Activated B cell treated with CpG ODN at 0.5 μM for 24 hours (primary cell): ENCODE measurements around the gene PGGHG. TPM values are rescaled to one million over a fixed set of nuclear protein-coding genes. Genes with fewer than 3 reads are reported as not detected.
"Not testable (repeated sequence)": the region's sequence is repeated elsewhere in the genome, so short reads cannot be mapped to it uniquely, and the experiment has no call there.

ENCODE experiments used
- ATAC-seq: fragments of 200-7000 bp; cut with Tn5 transposase; one replicate; pipeline ENCODE4 v1.10.0; 2021; ENCODE audit warnings: low read depth, mild to moderate bottlenecking, moderate library complexity
- CTCF ChIA-PET: fragments of 350-600 bp; sonication (Branson Sonifier 250); formaldehyde crosslinking; loops from one replicate; lab custom pipeline; 2021; ENCODE audit warnings: antibody characterized with exemption; lab: Charles Lee
- POLR2A ChIA-PET: fragments of 350-600 bp; sonication (Branson Sonifier 250); formaldehyde crosslinking; loops from one replicate; lab custom pipeline; 2021; ENCODE audit warnings: antibody characterized with exemption; lab: Charles Lee
- DNase-seq: peaks from one replicate; pipeline ENCODE4 v3.0.0; 2022
- H3K27ac Mint-ChIP-seq: one replicate; pipeline ENCODE4 v1.8.0; 2020; ENCODE audit warnings: mixed read lengths
- H3K27me3 Mint-ChIP-seq: one replicate; pipeline ENCODE4 v1.8.0; 2021; ENCODE audit warnings: mixed read lengths
- H3K36me3 Mint-ChIP-seq: one replicate; pipeline ENCODE4 v1.8.0; 2021; ENCODE audit warnings: low read depth, mixed read lengths
- H3K4me1 Mint-ChIP-seq: one replicate; pipeline ENCODE4 v1.8.0; 2021; ENCODE audit warnings: mixed read lengths
- H3K4me3 Mint-ChIP-seq: one replicate; pipeline ENCODE4 v1.8.0; 2020; ENCODE audit warnings: mild to moderate bottlenecking, mixed read lengths
- H3K9me3 Mint-ChIP-seq: one replicate; pipeline ENCODE4 v1.8.0; 2020; ENCODE audit warnings: mixed read lengths
- intact Hi-C: fragments of 100-400 bp; cut with micrococcal nuclease; formaldehyde crosslinking; loops from one replicate; pipeline ENCODE4 v1.15.1; 2024
- total RNA-seq: library from RNA; stranded (reverse); gene quantifications from 2 replicates; pipeline ENCODE4 v1.2.3, GENCODE V29; 2022
- TF ChIP-seq, protein P1 (sequence below): fragments of 200-600 bp; IDR thresholded peaks from one replicate; pipeline ENCODE4 v1.8.0; 2022; ENCODE audit warnings: antibody characterized with exemption, mild to moderate bottlenecking

Gene PGGHG
- total RNA-seq, 1 donor from 2014 or later = 74.1 TPM

DNA sequence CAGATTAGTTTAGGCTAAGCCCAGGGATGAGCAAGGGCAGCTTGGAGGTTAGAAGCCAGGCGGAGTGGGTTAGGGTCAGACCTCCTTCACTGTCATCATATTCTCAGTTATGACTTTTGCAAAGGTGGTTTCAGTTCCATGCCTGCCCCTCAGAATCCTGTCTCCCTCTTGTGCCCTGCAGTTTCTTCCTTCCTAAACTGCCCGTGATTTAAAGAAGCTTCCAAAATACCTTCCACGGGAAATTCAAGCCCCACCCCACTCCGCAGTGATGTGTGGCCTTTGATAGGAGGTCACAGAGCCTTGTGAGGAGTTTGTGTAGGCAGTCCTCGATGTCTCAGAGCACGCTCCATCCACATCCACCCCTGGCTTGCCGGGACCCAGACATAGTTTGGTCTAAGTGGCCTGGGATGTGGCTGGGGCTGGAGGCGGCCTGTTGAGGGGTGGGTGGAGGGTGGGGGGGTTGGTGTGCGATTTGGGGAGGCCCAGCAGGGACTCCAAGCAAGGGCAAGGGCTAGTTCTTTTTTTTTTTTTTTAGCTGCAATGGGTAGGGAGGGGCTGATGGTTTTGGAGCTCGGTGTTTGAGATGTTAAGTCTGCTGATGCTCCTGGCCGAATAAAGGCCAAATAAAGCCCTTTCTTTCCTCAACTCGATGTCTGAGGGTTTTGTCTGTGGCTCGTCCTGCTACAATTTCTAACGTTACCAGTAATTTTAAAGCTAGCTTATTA is 23.3 kb downstream of the PGGHG start:
- ChIA-PET POLR2A (interaction anchor here (0.6 to 2.1 kb wide), 7 partner anchors 11 to 45 kb away, joined by 3 to 19 read pairs (median 4); partner anchors contain the start of gene PGGHG), CTCF (interaction anchor here (1.0 kb wide), 1 partner anchor 10 kb away, joined by 3 read pairs; no protein-coding TSS in a partner anchor)
- H3K9me3 Mint-ChIP-seq = no peaks in the 10 kb centered on the region
- H3K27ac Mint-ChIP-seq = peak overlapping the region; percentile 89
- peak overlapping the region; percentile 81 for H3K4me3 Mint-ChIP-seq
- TF ChIP-seq, protein P1, sequence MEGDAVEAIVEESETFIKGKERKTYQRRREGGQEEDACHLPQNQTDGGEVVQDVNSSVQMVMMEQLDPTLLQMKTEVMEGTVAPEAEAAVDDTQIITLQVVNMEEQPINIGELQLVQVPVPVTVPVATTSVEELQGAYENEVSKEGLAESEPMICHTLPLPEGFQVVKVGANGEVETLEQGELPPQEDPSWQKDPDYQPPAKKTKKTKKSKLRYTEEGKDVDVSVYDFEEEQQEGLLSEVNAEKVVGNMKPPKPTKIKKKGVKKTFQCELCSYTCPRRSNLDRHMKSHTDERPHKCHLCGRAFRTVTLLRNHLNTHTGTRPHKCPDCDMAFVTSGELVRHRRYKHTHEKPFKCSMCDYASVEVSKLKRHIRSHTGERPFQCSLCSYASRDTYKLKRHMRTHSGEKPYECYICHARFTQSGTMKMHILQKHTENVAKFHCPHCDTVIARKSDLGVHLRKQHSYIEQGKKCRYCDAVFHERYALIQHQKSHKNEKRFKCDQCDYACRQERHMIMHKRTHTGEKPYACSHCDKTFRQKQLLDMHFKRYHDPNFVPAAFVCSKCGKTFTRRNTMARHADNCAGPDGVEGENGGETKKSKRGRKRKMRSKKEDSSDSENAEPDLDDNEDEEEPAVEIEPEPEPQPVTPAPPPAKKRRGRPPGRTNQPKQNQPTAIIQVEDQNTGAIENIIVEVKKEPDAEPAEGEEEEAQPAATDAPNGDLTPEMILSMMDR = no peak
- peaks cover 67% of the 10 kb centered on the region for H3K4me1 Mint-ChIP-seq
- intact Hi-C loops = loop anchor here (2.0 kb wide), 1 partner anchor 15 kb away; no protein-coding TSS in a partner anchor
- DNase-seq = no peak
- peaks cover 3% of the 10 kb centered on the region for H3K36me3 Mint-ChIP-seq
- no peaks in the 10 kb centered on the region for H3K27me3 Mint-ChIP-seq
- no peak for ATAC-seq

DNA sequence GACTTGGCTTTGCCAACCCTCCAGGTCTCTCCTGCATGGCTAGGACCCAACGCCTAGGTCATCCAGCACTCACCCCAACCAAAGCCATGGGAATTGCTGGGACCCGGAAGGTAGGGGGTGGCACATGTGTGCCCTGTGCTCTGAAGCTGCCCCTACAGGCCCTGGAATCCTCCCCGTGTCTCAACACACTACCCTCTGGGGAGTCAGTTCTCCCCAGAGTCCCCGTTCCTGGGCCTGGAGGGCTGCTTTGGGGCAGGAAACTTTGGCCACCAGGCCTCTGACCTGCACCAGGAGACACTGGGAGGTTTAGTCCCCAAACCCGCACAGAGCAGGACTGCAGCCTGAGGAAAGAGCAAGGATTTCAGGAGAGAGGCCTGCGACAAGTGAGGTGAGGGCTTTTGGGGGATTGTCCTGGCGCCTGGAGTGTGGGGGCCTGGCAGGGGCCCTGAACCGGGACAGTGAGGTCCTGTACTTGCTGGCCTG is 24.4 kb downstream of the PGGHG start:
- ATAC-seq = no peak
- H3K27me3 Mint-ChIP-seq = no peaks in the 10 kb centered on the region
- POLR2A ChIA-PET = interaction anchor here (1.3 to 2.1 kb wide), 4 partner anchors 9 to 46 kb away, joined by 3 to 19 read pairs (median 10); partner anchors contain the start of gene PGGHG
- H3K4me3 Mint-ChIP-seq = peak overlapping the region; percentile 81
- TF ChIP-seq, protein P1 = no peak
- DNase-seq = no peak
- no peaks in the 10 kb centered on the region for H3K36me3 Mint-ChIP-seq
- CTCF ChIA-PET = interaction anchor here (1.0 kb wide), 1 partner anchor 9 kb away, joined by 3 read pairs; no protein-coding TSS in a partner anchor
- H3K9me3 Mint-ChIP-seq = no peaks in the 10 kb centered on the region
- H3K27ac Mint-ChIP-seq = peak overlapping the region; percentile 89
- peaks cover 64% of the 10 kb centered on the region for H3K4me1 Mint-ChIP-seq
- intact Hi-C loops = loop anchor here (2.0 kb wide), 1 partner anchor 13 kb away; no protein-coding TSS in a partner anchor

DNA sequence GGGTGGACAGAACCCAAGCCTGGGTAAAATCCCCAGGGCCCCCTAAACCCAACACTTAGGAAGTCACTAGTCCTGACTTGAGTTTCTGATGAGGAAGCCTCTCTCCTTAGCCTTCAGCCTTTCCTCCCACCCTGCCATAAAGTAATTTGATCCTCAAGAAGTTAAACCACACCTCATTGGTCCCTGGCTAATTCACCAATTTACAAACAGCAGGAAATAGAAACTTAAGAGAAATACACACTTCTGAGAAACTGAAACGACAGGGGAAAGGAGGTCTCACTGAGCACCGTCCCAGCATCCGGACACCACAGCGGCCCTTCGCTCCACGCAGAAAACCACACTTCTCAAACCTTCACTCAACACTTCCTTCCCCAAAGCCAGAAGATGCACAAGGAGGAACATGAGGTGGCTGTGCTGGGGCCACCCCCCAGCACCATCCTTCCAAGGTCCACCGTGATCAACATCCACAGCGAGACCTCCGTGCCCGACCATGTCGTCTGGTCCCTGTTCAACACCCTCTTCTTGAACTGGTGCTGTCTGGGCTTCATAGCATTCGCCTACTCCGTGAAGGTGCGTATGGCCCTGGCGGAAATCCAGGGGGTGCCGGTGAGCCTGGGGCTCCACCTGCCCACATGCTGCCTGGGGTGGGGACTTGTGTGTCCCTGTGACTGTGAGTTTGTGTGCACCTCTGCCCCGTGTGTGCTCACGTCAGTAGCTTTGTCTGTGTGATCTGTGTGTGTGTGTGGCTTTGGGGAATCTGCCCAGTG is 25.0 kb downstream of the PGGHG start, which contains the start of gene IFITM1:
Gene IFITM1 (plus strand): TSS at position 254 of the 767 bp plus-strand sequence. CDS start 131 bp downstream, at position 385.
- ChIA-PET CTCF (interaction anchor here (1.2 kb wide), 1 partner anchor 63 kb away, joined by 4 read pairs; no protein-coding TSS in a partner anchor), POLR2A (interaction anchor here (1.7 to 2.3 kb wide), 2 partner anchors 41 to 46 kb away, joined by 11 to 12 read pairs; no protein-coding TSS in a partner anchor)
- Mint-ChIP-seq H3K9me3 (no peaks in the 10 kb centered on the region), H3K27me3 (no peaks in the 10 kb centered on the region), H3K27ac (peak within 1 kb of the TSS; percentile 89), H3K4me1 (peaks cover 59% of the 10 kb centered on the region), H3K36me3 (no peaks in the 10 kb centered on the region), H3K4me3 (peak within 1 kb of the TSS; percentile 81)
- DNase-seq (peak; percentile 42), ATAC-seq (peak; percentile 16)
- TF ChIP-seq, protein P1 = no peak
- intact Hi-C loops = loop anchor here (2.0 kb wide), 2 partner anchors 13 to 39 kb away; no protein-coding TSS in a partner anchor

DNA sequence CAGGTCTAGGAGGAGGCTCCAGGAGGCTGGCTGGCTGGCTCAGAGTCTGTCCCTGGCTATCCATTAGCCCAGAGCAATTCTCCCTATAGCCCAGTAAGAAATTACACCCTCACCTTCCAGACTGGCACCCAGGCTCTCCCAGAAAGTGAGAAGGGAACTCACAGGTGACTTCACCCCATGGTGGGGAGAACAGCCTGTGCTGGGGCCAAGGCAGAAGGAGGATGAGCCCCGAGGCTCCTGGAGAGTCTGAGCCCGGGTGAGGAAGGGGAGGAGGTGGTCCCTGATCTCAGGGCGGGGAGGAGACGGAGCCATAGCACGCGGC is 25.6 kb downstream of the PGGHG start:
- not testable (repeated sequence) for ATAC-seq
- POLR2A ChIA-PET = interaction anchor here (1.5 to 2.3 kb wide), 2 partner anchors 41 to 107 kb away, joined by 4 to 12 read pairs; partner anchors contain the start of genes BET1L and RIC8A
- CTCF ChIA-PET = interaction anchor here (1.2 kb wide), 1 partner anchor 64 kb away, joined by 4 read pairs; no protein-coding TSS in a partner anchor

DNA sequence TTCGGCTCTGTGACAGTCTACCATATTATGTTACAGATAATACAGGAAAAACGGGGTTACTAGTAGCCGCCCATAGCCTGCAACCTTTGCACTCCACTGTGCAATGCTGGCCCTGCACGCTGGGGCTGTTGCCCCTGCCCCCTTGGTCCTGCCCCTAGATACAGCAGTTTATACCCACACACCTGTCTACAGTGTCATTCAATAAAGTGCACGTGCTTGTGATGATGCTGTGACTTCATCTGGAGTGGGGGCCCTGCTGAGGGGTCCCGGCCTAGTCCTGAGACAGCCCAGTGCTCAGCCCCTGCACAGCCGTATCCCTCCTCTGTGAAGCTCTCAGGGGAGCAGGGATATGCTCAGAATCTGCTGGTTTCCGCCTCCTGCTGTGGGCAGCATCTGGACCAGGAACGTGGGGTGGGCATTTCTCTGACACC is 26.1 kb downstream of the PGGHG start:
- intact Hi-C loops = loop anchor here (2.0 kb wide), 1 partner anchor 38 kb away; no protein-coding TSS in a partner anchor
- Mint-ChIP-seq H3K36me3 (no peaks in the 10 kb centered on the region), H3K4me3 (peak overlapping the region; percentile 81), H3K9me3 (no peaks in the 10 kb centered on the region), H3K27me3 (no peaks in the 10 kb centered on the region), H3K4me1 (peaks cover 56% of the 10 kb centered on the region), H3K27ac (peak overlapping the region; percentile 89)
- ChIA-PET POLR2A (interaction anchor here (0.7 to 2.3 kb wide), 4 partner anchors 40 to 133 kb away, joined by 3 to 12 read pairs (median 4); partner anchors contain the start of genes BET1L and RIC8A), CTCF (interaction anchor here (1.2 to 3.1 kb wide), 2 partner anchors 8 to 64 kb away, joined by 4 to 27 read pairs; partner anchors contain the start of gene IFITM2)
- TF ChIP-seq, protein P1 = no peak
- ATAC-seq (no peak), DNase-seq (no peak)

More for the DNA sequence above, 25.6 kb downstream of the PGGHG start:
- not testable (repeated sequence) for H3K27me3 Mint-ChIP-seq, DNase-seq, H3K9me3 Mint-ChIP-seq, H3K36me3 Mint-ChIP-seq
- intact Hi-C loops = loop anchor here (2.0 kb wide), 1 partner anchor 38 kb away; no protein-coding TSS in a partner anchor
- Mint-ChIP-seq H3K27ac (peak overlapping the region; percentile 89), H3K4me1 (peaks cover 56% of the 10 kb centered on the region), H3K4me3 (peak overlapping the region; percentile 81)
